ENCODE data around the gene PRPF19. TPM values are rescaled to one million over a fixed set of nuclear protein-coding genes. Genes with fewer than 3 reads are reported as not detected.
A peak's percentile ranks its signal among the peaks of the same experiment; 100 is the strongest.

The PRPF19 gene
- total RNA-seq, 1 experiment from 2014 or later, result 91.2 TPM

- DNase-seq (ENCODE audit: low read depth), result peak; percentile 26
Measured at GRCh38 chr11:60905551-60906113, 753 bp downstream of the PRPF19 start.

- DNase-seq (ENCODE audit: low read depth), result no peak
Measured at GRCh38 chr11:60905047-60905446, 1.3 kb downstream of the PRPF19 start.

- DNase-seq (ENCODE audit: low read depth), result no peak
Measured at GRCh38 chr11:60902625-60903024, 3.8 kb downstream of the PRPF19 start.

- no peak for DNase-seq (ENCODE audit: low read depth)
Measured at GRCh38 chr11:60900673-60901404, 5.5 kb downstream of the PRPF19 start.

DNA sequence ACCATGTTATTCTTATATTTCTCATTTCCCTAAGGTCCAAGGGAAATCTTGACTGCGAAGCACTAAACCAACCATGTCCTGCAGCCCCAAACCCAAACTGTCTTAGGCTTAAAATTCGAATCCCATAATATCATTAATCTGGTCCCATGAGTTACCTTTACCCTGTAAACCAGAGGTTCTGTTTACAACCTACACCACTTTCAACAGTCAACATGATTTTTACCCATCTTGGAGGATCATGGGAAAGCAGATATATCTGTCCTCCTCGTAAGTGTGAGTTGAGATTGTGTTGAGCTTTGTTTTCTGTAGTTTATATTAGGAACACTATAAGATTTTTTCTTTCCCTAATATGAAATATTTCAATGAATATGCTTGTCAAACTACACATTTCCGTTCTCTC, 6.4 kb downstream of the PRPF19 start:
- DNase-seq (ENCODE audit: low read depth), result no peak

- DNase-seq (ENCODE audit: low read depth), result peak; percentile 55
Measured at GRCh38 chr11:60899046-60899936, 7.1 kb downstream of the PRPF19 start.

DNA sequence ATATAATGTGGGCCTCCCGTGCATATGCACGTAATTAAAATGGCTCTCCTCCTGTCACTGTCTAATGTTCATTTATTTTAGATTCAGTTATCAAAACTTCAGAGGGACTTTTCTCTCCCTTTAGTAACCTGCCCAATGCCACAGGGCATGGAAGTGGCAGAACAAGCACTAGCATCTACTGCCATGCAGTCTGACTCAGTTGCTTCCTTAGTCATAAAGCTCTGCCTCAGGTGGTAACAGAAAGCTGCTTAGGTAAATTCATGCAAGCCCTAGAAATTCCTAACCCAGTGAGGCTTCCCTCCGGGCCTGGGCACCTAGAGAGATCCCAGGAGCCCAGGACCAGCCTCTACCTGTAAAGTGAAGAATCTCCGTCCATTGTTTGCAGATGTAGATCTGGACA, 8.9 kb downstream of the PRPF19 start:
- no peak for DNase-seq (ENCODE audit: low read depth)

- no peak for DNase-seq (ENCODE audit: low read depth)
Measured at GRCh38 chr11:60895687-60896086, 10.7 kb downstream of the PRPF19 start.

DNA sequence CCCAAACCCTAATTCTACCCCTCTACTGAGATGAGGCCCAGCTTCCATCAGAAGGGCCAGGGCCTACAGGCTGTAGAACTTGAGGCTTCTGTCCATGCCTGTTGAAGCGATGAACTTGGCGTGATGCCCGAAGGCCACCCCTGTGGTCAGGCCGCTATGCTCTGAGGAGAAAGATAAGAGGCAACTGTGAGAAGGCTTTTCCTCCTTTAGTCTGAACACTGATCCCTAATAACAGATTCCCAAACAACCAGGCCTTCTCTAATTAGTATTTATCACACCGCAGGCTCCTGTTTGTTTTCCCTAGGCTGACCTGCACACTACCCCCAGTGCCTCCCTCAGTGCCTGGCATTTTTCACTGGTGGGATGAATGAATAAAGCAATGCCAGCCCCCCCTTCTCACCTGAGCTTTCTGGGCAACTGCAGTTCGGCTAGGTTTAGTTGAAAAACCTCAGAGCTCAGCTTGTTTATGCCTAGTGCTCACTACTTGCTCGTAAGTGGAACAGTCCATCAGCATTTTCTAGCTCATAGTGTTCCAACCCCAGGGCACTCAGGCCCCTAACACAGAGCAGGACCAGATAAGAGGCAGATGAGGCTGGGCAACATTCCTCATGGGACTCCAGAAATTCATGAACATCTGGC, 15.2 kb downstream of the PRPF19 start:
- no peak for DNase-seq (ENCODE audit: low read depth)

DNA sequence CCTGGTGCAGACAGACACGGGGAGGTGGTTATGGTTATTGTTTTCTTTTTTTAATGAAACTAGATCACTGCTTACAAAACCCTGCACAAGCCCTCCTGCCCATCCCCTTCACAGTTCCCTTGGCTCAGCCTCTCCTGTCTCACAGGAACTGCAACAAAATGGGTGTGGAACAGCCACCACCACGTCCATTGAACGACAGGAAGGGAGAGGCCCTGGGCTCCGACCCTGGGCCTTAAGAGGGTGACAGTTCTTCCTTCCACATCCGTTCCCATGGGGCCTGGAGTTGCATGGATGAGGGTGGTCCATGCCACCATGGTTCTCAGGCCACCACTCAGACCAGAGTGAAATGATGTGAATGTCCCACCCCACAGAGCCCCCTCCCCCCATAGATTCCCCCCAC, 15.7 kb downstream of the PRPF19 start:
- DNase-seq (ENCODE audit: low read depth), result no peak

DNA sequence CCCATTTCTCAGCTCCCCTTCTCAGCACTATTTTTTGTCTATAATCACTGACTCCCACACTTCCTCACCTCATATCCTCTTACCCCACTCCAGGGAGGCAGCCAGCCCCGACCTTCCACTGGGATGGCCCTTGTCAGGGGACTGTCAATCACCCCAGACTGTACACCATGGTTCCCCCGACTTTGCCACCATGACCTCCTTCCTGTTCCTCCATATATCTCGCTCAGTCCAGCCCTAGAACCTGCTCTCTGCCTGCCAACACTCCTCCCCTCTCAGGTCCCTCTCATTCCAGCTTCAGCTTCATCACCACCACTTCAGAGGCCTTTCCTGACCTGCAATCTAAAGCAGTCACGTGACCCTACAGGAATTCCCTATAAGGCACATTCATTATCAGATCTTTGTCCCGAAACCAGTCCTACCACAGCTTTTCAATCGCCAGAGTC, 16.5 kb downstream of the PRPF19 start:
- no peak for DNase-seq (ENCODE audit: low read depth)

GRCh38 chr11:60887556-60887955, 18.8 kb downstream of the PRPF19 start:
- peak; percentile 53 for DNase-seq (ENCODE audit: low read depth)

- no peak for DNase-seq (ENCODE audit: low read depth)
Measured at GRCh38 chr11:60880643-60881282, 25.6 kb downstream of the PRPF19 start.

DNA sequence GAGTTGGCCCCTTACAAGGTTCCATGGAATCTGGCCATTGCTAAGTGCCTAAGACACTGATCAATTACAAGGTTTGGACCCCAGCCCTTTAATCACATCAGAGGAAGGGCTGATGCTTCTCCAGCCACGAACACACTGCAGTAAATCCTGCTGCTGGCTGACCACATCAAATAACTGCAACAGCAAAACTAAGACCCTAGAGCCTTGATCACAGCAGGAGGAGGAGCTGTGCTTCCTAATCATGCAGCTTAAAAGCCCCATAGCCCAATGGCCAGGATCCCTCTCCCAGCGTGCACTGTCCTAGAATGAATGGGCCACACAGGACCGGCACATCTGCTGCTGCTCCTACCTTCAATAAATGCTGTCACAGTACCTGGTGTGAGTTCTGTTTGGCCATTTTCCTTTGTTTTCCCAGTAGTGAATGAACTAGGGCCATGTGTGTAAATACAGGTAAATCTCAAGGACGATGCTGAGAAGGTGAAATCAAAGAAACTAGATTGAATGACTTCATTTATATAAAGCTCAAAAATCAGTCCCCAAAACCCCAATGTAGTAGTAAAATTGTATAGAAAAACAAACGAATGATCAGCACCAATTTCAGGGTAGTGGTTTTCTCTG, 26.3 kb downstream of the PRPF19 start:
- DNase-seq (ENCODE audit: low read depth), result no peak

GRCh38 chr11:60879104-60879503, 27.3 kb downstream of the PRPF19 start:
- no peak for DNase-seq (ENCODE audit: low read depth)

DNA sequence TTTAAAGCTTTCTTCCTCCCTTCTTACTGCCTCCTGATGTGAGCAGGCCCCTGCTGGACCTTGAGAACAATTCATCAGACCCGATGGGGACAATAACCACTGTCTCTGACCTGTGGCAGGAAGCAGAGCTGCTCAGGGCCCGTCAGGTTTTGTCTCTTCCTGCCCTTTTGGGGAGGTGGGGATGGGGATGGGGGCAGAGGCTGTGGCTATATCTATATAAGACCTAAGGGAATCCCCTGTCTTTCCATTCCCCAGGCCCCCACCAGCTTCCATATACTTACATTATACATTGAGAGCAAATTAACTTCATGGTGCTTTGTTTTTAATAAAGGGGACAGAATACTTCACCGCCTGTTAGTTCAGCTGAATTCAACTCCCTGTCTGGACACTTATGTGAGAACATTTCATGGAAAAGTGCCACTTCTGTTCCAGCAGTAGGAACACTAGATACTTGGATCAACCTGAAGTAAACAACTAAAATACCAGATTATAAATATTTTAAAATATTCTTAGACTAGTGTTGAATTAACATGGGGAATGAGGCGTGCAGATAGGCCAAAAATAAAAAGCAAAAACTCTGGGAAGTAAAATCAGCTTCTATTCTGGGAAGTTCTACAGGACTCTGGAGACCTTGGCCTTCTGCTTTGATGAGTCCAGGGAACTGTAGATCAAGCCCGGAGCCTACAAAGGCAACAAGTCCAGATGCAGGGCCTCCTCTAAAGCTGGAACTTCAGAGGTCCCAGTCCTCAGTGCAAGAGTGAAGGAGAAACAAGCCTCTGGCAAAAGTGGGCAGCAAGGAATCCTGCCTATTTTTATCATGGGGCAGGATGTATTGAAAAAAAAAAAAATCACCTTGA, 27.9 kb downstream of the PRPF19 start:
- DNase-seq (ENCODE audit: low read depth), result no peak

GRCh38 chr11:60876168-60876485, 30.3 kb downstream of the PRPF19 start:
- DNase-seq (ENCODE audit: low read depth), result no peak

DNA sequence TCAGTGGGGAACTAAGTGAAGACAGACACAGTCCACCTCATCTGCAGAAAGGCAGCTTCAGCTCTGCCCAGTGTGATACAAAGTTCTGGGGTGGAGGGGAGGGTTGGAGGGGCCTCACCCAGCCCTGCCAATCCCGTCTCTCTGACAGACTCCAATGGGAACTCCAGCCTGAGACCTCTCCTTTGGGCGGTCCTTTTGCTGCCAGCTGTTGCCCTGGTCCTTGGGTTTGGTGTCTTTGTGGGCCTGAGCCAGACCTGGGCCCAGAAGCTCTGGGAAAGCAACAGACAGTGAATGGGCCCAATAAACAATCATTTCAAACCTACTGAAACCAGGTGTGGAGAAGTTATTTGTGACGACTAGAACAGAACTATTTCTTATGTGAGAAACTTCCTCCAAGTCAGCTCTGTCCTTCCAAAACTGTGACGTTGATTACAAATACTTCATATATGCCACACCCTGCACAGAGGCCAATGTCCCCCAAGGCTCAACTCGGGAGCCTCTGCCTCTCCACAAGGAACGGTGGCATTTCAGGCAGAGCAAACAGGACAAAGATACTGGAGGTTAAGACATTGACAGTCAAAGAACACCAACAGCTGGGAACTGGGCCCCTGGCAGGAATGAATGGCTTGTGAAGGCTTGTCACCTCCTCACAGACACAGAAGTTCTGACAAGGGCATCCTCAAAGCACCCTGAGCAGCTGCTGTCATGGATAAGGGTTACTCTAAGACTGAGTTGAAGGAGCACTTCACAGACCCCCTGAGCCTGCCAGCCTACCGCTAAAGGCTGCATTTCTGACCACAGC, 30.8 kb downstream of the PRPF19 start:
- DNase-seq (ENCODE audit: low read depth), result no peak
